ENCODE data around the gene ARHGAP15. TPM values are rescaled to one million over a fixed set of nuclear protein-coding genes. Genes with fewer than 3 reads are reported as not detected.

The ARHGAP15 gene
- total RNA-seq, 1 donor from 2014 or later = not detected

GRCh38 chr2:143453981-143454511 lies 324.8 kb downstream of the ARHGAP15 start:
- no peak overlapping the region for H3K4me3 ChIP-seq (ENCODE audit: low read depth, low read length)
- DNase-seq (ENCODE audit: low read depth) = no peak
- no peak for TF ChIP-seq CTCF (conservative IDR thresholded peaks at IDR 0.05; ENCODE audit: low read depth, low read length)

DNA sequence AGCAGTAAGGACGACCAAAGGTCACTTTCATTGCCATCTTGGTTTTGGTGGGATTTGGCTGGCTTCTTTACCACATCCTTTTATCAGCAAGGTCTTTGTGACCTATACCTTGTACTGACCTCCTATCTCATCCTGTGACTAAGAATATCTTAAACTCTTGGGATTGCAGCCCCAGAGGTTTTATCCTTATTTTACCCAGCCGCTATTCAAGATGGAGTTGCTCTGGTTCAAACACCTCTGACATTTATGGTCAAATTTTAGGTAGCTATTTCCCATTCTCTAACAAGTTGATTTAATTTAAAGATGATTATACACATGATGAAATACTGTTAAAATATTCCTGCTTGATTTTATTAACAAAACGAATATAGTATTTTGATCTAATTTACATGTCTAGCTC lies 326.1 kb downstream of the ARHGAP15 start:
- no peak overlapping the region for H3K4me3 ChIP-seq (ENCODE audit: low read depth, low read length)
- DNase-seq (ENCODE audit: low read depth) = no peak
- no peak for TF ChIP-seq CTCF (conservative IDR thresholded peaks at IDR 0.05; ENCODE audit: low read depth, low read length)

DNA sequence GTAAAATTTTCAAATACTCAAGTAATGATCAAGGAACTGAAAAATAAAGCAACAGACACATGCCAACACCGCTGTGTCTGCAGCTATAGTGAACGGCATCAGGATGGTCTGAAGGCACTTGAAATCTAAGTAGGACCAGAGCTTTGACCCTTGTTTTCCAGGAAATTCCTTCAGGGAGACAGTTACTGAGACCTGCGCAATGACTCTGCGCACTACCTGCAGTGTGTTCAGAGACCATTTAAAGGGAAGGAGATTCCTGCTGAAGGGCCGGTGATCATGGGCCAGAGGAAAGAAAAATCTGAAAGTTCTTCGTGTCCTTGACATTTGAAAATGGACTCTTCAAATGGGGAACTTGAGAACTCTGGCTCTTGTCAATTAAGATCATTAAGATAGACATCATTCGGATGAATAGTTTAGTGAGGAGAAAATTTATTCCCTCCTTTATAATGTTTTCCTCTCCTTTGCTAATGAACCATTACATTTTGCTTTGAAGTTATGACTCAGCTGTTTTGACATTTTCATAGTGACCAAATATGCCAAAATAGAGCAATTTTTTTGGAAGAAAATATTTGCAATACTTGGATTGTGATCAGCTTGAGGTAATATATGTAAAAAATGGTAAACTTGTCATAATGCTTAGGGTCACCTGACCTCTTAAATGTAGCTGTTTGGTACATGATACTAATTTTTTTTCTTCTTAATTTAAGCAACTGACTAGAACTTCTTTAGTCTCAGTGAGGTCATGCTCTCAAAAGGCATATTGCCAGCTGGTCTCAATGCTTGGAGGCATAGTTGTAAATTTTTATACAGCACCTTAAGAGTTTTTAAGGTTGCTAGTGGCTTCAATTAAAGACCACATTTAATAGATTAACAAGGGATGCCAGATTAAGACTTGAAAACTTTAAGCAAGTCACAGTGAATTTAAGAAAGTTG lies 329.3 kb downstream of the ARHGAP15 start:
- DNase-seq (ENCODE audit: low read depth) = no peak
- no peak overlapping the region for H3K4me3 ChIP-seq (ENCODE audit: low read depth, low read length)
- TF ChIP-seq CTCF (conservative IDR thresholded peaks at IDR 0.05; ENCODE audit: low read depth, low read length) = no peak

DNA sequence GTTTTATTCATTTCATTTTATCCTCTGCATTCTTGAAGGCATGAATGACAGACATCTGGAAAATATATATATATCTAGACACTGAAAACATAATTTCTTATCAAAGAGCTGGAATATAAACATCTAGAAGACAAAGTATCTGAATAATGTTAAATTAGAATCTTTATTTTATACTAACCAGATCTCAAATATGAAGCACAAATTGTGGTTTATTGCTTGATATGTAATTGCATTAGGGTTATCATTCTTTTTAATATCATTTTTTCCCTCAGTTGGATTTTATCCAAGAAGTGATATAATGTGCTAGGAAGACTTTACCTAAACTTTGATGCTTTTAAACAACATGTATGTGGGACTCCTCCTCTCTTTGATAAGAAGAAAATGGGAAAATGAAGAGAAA lies 331.2 kb downstream of the ARHGAP15 start:
- no peak overlapping the region for H3K4me3 ChIP-seq (ENCODE audit: low read depth, low read length)
- TF ChIP-seq CTCF (conservative IDR thresholded peaks at IDR 0.05; ENCODE audit: low read depth, low read length) = no peak
- no peak for DNase-seq (ENCODE audit: low read depth)

- TF ChIP-seq CTCF (conservative IDR thresholded peaks at IDR 0.05; ENCODE audit: low read depth, low read length) = no peak
- no peak overlapping the region for H3K4me3 ChIP-seq (ENCODE audit: low read depth, low read length)
- no peak for DNase-seq (ENCODE audit: low read depth)
Observed at GRCh38 chr2:143463719-143464118, 334.5 kb downstream of the ARHGAP15 start.

GRCh38 chr2:143466391-143466790 lies 337.2 kb downstream of the ARHGAP15 start:
- H3K4me3 ChIP-seq (ENCODE audit: low read depth, low read length) = no peak overlapping the region
- TF ChIP-seq CTCF (conservative IDR thresholded peaks at IDR 0.05; ENCODE audit: low read depth, low read length) = no peak
- no peak for DNase-seq (ENCODE audit: low read depth)
